BLaER1 treated with 17β-estradiol and CSF1 and Interleukin-3, amounts not matched to agents 10 nM and 100 nM (cell line): ENCODE measurements around the gene MOV10L1.

Experiments
- H3K27ac ChIP-seq, 11 experiments: shearing (Covaris generic); formaldehyde crosslinking; 2 replicates each; pipeline ENCODE4 v1.8.1; 2022
- H3K27me3 ChIP-seq, 11 experiments: shearing (Covaris generic); formaldehyde crosslinking; 2 replicates each; pipeline ENCODE4 v1.8.1; 2022
- H3K36me3 ChIP-seq, 11 experiments: shearing (Covaris generic); formaldehyde crosslinking; 2 replicates each; pipeline ENCODE4 v1.8.1; 2022
- H3K4me1 ChIP-seq, 10 experiments: shearing (Covaris generic); formaldehyde crosslinking; 2 replicates each; pipeline ENCODE4 v1.8.1; 2022
- H3K4me2 ChIP-seq, 11 experiments: shearing (Covaris generic); formaldehyde crosslinking; 2 replicates each; pipeline ENCODE4 v1.8.1; 2022
- H3K4me3 ChIP-seq, 10 experiments: shearing (Covaris generic); formaldehyde crosslinking; 2 replicates each; pipeline ENCODE4 v1.8.1; 2022
- H3K9ac ChIP-seq, 11 experiments: shearing (Covaris generic); formaldehyde crosslinking; 2 replicates each; pipeline ENCODE4 v1.8.1; 2022
- H3K9me3 ChIP-seq, 11 experiments: shearing (Covaris generic); formaldehyde crosslinking; replicated peaks in 1 of 11; 2 replicates each; pipeline ENCODE4 v1.8.1; 2022
- H4K20me1 ChIP-seq, 11 experiments: shearing (Covaris generic); formaldehyde crosslinking; 2 replicates each; pipeline ENCODE4 v1.8.1; 2022
- Cebpa-rat ChIP-seq, 11 experiments: shearing (Covaris generic); IDR thresholded peaks; 2 replicates each; pipeline ENCODE4 v1.8.1; 2022

MOV10L1 gene

GRCh38 chr22:50175191-50175461 lies 85.3 kb downstream of the MOV10L1 start:
- Histone ChIP-seq H3K4me3 (no peak overlapping the region), H3K36me3 (no peaks in the 10 kb centered on the region), H3K27ac (no peak overlapping the region), H3K9ac (no peak overlapping the region), H3K9me3 (no peaks in the 10 kb centered on the region), H3K4me2 (peak overlapping the region in 2 of 11 experiments; percentile 77 to 79; a peak in 1 of 22 replicates), H3K4me1 (peaks cover 25 to 85% (median 71%) of the 10 kb centered on the region in 10 experiments), H4K20me1 (peaks cover 0 to 79% (median 20%) of the 10 kb centered on the region in 11 experiments; a peak in 15 of 22 replicates), H3K27me3 (peaks cover 20 to 46% (median 34%) of the 10 kb centered on the region in 11 experiments)
- TF ChIP-seq Cebpa-rat (IDR thresholded peaks at IDR 0.05), result no peak

DNA sequence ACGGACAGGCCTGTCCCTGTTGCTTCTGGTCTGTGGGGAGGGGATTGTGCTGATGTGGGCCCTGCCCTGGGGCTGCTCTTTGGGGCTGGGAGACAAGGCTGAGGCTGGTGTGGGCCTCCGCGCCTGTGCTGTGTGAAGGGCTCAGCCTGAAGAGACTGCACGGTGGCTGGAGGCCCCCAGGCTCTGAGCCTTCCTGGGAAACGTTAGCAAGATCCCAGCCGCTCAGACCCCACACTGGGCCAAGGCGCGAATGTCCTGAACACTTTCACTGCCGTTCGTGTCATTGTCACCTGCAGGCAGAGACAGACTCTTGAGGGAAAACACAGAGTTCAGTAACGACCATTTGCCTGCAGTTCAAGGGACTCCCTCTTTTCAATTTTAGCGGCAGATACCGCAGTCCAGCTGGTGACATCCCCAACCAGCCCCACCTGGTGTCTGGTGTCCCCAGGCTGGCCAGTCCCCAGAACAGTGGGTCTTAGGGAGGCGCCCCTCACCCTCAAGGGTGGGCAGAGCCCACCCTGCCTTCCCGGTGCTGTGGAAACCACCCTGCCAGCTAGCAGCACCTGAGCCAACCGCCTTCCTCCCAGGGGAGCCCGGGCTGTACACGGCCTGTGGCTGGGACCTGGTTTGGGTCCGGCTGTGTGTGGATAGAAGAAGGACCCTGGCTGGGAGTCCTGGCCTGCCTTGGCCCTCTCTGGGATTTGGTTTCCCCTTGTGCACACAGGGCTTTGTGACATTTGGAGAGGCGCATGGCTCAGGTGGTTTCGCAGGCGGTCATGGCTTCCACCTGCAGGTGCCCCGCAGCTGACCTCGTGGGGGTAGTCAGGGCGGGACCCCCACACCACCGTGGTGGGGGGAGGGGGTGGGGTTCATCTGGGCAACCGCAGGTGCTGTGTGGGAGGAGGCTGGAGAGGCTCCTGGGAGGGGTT lies 86.4 kb downstream of the MOV10L1 start:
- Histone ChIP-seq H3K9ac (0 out of 22 replicates have a peak overlapping the region, but pooled peaks of 1 of the 11 experiments have one; percentile 30), H3K27me3 (peaks cover 11 to 46% (median 25%) of the 10 kb centered on the region in 11 experiments), H4K20me1 (peaks cover 0 to 82% (median 20%) of the 10 kb centered on the region in 11 experiments; a peak in 15 of 22 replicates), H3K36me3 (no peaks in the 10 kb centered on the region), H3K4me1 (peaks cover 27 to 90% (median 78%) of the 10 kb centered on the region in 10 experiments), H3K4me2 (peak overlapping the region in 8 of 11 experiments; percentile 48 to 79 (median 68); a peak in 16 of 22 replicates), H3K27ac (no peak overlapping the region), H3K9me3 (no peaks in the 10 kb centered on the region), H3K4me3 (no peak overlapping the region)
- TF ChIP-seq Cebpa-rat (IDR thresholded peaks at IDR 0.05), result no peak

- H4K20me1 ChIP-seq, result peaks cover 0 to 74% (median 16%) of the 10 kb centered on the region in 11 experiments; a peak in 15 of 22 replicates
- peaks cover 3 to 38% (median 17%) of the 10 kb centered on the region in 11 experiments for H3K27me3 ChIP-seq
- peak overlapping the region in 8 of 11 experiments; percentile 48 to 79 (median 68); a peak in 17 of 22 replicates for H3K4me2 ChIP-seq
- no peaks in the 10 kb centered on the region for H3K36me3 ChIP-seq
- H3K9ac ChIP-seq, result no peak overlapping the region
- H3K27ac ChIP-seq, result no peak overlapping the region
- TF ChIP-seq Cebpa-rat (IDR thresholded peaks at IDR 0.05), result no peak
- H3K9me3 ChIP-seq, result no peaks in the 10 kb centered on the region
- H3K4me3 ChIP-seq, result no peak overlapping the region
- H3K4me1 ChIP-seq, result peaks cover 27 to 84% (median 72%) of the 10 kb centered on the region in 10 experiments
Measured at GRCh38 chr22:50176850-50177536, 87.2 kb downstream of the MOV10L1 start.

GRCh38 chr22:50177537-50178470 lies 88.0 kb downstream of the MOV10L1 start:
- Histone ChIP-seq H3K4me1 (peaks cover 19 to 81% (median 66%) of the 10 kb centered on the region in 10 experiments), H3K36me3 (no peaks in the 10 kb centered on the region), H3K27ac (no peak overlapping the region), H4K20me1 (peaks cover 0 to 72% (median 16%) of the 10 kb centered on the region in 11 experiments; a peak in 14 of 22 replicates), H3K4me3 (no peak overlapping the region), H3K27me3 (peaks cover 0 to 33% (median 11%) of the 10 kb centered on the region in 11 experiments; a peak in 15 of 22 replicates), H3K4me2 (peak overlapping the region in 9 of 11 experiments; percentile 15 to 89 (median 87); a peak in 15 of 22 replicates), H3K9ac (no peak overlapping the region), H3K9me3 (no peaks in the 10 kb centered on the region)
- TF ChIP-seq Cebpa-rat (IDR thresholded peaks at IDR 0.05), result no peak

DNA sequence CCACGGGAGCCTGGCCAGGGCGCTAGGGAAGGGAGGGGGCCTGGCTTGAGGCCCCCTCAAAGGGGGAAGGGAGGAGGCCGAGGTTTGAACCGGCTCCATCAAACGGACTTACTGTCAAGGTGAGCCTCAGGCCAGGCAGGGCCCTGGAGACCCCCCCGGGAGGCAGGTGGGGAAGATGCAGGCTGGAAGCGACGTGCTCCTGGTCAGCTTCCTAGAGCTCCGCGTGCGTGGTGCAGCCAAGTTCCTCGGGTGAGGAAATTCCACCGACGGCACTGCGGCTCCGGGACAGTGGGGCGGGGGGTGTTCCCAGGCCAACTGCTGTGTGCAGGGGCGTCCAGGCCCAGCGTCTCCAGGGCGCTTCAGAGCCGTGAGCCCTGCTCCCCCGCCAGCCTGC lies 88.7 kb downstream of the MOV10L1 start:
- H3K4me1 ChIP-seq, result peaks cover 13 to 78% (median 59%) of the 10 kb centered on the region in 10 experiments
- TF ChIP-seq Cebpa-rat (IDR thresholded peaks at IDR 0.05), result no peak

DNA sequence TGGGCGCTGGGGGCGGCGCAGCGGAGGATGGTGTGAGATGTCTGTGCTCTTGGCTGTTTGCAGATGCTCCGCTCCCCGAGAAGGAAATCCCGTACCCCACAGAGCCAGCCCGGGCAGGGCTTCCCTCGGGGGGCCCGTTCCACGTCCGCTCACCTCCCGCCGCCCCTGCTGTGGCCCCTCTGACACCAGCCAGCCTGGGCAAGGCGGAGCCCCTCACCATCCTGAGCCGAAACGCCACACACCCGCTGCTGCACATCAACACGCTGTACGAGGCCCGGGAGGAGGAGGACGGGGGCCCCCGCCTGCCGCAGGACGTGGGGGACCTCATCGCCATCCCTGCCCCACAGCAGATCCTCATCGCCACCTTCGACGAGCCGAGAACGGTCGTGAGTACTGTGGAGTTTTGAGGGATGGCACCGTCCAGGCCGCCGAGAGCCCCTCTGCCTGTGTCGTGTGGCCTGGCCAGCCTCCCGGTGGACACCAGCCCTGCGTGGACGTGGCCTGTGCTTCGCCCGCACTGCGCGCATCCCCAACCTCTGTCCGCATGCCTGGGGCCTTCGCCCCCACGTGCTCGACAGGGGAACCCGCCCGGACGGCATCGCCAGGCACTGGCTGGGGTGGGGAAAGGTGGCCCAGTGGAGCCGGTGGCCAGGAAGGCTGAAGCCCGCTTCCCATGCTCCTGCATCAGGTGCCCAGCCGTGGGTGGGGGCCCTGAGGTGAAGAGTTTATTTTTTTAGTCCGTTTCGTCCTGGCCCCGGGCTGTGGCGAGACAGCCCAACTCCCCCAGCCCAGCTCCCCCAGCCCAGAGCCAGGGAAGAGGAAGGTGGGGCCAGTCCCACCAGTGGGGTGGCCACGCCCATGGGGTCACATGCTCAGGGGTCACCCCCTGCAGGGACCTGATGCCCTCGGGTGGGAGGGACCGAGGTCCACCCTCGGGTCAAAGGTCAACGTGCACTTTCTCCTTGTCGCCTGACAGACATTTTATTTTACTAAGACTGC lies 89.4 kb downstream of the MOV10L1 start:
- Histone ChIP-seq H4K20me1 (peaks cover 0 to 60% (median 9%) of the 10 kb centered on the region in 11 experiments; a peak in 10 of 22 replicates), H3K36me3 (no peaks in the 10 kb centered on the region), H3K4me3 (no peak overlapping the region), H3K4me2 (peak overlapping the region in 10 of 11 experiments; percentile 26 to 89 (median 85); a peak in 19 of 22 replicates), H3K4me1 (peaks cover 14 to 78% (median 58%) of the 10 kb centered on the region in 10 experiments), H3K9me3 (no peaks in the 10 kb centered on the region), H3K27ac (no peak overlapping the region), H3K27me3 (peaks cover 6 to 35% (median 22%) of the 10 kb centered on the region in 11 experiments), H3K9ac (0 out of 22 replicates have a peak overlapping the region, but pooled peaks of 1 of the 11 experiments have one; percentile 7)
- no peak for TF ChIP-seq Cebpa-rat (IDR thresholded peaks at IDR 0.05)

More for the DNA sequence above, 88.7 kb downstream of the MOV10L1 start:
- peak overlapping the region in 9 of 11 experiments; percentile 15 to 89 (median 87); a peak in 15 of 22 replicates for H3K4me2 ChIP-seq
- H3K9ac ChIP-seq, result 0 out of 22 replicates have a peak overlapping the region, but pooled peaks of 1 of the 11 experiments have one; percentile 7
- peaks cover 0 to 33% (median 15%) of the 10 kb centered on the region in 11 experiments; a peak in 16 of 22 replicates for H3K27me3 ChIP-seq
- H3K4me3 ChIP-seq, result no peak overlapping the region
- no peaks in the 10 kb centered on the region for H3K36me3 ChIP-seq
- H3K9me3 ChIP-seq, result no peaks in the 10 kb centered on the region
- no peak overlapping the region for H3K27ac ChIP-seq
- H4K20me1 ChIP-seq, result peaks cover 0 to 67% (median 14%) of the 10 kb centered on the region in 11 experiments; a peak in 14 of 22 replicates
